ENCODE results near the gene INTU.
"Not testable (repeated sequence)": the region's sequence is repeated elsewhere in the genome, so short reads cannot be mapped to it uniquely, and the experiment has no call there.

INTU gene

DNA sequence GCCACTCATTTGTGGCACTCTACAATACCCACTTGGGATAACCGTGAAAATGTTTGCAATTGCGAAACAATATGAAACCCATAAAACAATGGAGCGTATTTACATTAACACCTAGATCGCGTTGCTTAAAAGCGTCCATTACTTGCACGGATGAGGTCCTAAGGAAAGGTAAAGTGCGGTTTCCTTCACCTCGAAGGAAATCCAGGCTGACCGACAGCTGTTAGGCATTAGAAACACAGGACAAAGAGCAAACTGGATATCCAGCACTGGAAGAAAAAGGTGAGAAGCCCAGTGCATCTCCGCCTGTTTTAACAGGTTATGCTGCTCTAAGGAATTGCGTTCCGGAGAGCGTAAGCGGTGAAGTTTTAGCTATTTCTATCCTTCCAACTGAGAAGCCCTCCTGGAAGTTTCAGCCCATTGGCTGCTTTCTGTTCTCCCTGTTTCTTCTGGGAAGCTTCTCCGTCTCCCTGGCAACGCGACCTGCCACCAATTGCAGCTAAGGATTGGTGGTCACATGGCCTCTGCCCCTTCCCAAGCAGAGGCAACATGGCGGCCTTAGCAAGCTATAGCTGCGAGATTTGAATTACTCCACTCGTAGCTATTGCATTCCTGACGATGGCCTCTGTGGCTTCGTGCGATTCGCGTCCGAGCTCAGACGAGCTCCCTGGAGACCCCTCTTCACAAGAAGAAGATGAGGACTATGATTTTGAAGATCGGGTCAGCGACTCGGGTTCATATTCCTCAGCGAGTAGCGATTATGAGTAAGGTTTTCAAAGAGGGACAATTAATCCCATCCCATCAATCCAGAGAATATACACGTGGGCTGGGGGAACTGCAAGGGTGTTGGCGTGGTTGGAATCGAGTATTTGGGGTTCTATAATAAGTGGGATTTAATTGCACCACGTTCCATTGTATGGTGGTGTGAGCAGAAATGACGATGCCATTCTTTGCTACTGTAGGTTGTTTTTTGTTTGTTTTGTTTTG, at the start of gene INTU:
TSS of gene INTU (plus strand) at position 538 of the 984 bp plus-strand sequence. CDS start at position 616, 78 bp downstream.
- peak in 1 of 2 donors; percentile 26 for DNase-seq (ENCODE audit: low read depth in 2 of 2)

DNA sequence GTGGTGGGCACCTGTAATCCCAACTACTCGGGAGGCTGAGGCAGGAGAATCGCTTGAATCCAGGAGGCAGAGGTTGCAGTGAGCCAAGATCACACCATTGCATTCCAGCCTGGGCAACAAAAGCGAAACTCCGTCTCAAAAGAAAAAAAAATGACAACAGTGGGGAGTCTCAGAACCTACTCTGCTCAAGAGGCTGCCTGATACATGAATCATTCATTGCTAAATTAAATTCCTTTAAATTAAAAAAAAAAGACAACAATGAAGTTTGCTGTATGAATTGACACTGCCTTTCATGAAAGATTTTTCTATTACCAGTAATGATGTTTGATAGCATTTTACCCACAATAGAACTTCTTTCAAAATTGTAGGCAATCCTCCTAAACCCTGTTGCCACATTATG, 46.3 kb upstream of the INTU start:
- not testable (repeated sequence) for DNase-seq (ENCODE audit: low read depth in 2 of 2)

DNA sequence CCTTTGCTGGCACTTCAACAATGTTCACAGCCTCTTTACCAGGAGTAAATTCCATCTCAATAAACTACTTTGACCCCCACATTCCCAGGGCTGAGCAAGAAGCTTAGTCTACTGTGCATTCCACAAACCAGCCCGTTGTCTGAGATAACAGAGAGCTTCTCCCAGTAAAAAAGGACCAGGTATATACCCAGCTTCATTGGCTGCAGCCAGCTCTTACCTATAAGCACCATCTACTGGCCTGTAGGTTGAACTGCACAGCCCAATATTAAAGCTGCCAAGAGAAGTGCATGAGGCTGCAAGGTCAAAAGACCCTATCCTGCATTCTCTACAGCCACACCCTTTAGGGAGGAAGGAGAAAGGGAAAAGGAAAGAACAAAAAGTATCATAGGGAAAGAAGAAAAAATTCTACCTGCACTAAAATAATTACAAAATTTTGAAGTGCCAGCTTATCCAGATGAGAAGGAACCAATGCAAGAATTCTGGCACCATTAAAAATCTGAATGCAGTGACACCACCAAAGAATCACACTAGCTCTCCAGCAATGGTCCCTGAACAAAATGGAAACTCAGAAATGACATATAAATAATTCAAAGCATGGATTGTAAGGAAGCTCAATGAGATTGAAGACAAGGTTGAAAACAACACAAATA, 45.7 kb upstream of the INTU start:
- no peak for DNase-seq (ENCODE audit: low read depth in 2 of 2)

DNA sequence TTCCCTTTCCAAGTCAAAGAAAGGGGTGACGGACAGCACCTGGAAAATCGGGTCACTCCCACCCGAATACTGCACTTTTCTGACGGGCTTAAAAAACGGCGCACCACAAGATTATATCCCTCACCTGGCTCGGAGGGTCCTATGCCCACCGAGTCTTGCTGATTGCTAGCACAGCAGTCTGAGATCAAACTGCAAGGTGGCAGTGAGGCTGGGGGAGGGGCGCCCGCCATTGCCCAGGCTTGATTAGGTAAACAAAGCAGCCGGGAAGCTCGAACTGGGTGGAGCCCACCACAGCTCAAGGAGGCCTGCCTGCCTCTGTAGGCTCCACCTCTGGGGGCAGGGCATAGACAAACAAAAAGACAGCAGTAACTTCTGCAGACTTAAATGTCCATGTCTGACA, 43.6 kb upstream of the INTU start:
- not testable (repeated sequence) for DNase-seq (ENCODE audit: low read depth in 2 of 2)

DNA sequence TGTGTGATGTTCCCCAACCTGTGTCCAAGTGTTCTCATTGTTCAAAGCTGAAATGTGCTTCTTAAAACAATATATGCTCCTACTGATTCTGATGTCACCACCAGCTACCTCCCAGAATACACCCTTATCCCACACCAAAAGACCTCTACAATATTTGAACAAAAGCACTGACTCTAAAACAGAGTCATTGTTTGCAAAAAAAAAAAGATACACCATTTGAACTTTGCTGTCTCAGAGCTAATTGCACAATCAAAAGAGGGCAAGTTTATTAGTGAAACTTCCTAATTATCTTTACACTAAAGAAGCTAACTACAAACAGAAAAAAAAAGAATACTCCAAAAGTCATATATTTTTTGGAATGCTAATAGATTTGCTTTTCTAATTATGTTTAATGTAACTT, 34.1 kb upstream of the INTU start:
- DNase-seq (ENCODE audit: low read depth in 2 of 2): no peak

DNA sequence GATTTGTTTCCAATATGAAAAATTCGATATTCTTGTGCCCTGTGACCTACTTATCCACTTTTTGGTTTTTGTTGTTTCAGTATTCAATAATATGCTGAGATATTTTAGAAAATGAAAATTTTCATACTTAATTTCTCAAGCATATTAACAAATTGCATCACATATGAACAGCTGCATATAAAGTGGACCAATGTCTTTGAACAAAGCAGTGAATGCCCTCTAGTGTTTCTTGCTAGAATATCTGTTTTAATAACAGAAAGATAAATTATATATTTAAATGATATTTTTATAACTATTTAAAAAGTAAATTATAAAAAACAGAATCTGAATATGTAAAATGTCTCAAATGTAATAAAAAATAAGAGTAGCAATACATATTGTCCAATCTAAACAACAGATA, 31.7 kb upstream of the INTU start:
- DNase-seq (ENCODE audit: low read depth in 2 of 2): no peak

DNA sequence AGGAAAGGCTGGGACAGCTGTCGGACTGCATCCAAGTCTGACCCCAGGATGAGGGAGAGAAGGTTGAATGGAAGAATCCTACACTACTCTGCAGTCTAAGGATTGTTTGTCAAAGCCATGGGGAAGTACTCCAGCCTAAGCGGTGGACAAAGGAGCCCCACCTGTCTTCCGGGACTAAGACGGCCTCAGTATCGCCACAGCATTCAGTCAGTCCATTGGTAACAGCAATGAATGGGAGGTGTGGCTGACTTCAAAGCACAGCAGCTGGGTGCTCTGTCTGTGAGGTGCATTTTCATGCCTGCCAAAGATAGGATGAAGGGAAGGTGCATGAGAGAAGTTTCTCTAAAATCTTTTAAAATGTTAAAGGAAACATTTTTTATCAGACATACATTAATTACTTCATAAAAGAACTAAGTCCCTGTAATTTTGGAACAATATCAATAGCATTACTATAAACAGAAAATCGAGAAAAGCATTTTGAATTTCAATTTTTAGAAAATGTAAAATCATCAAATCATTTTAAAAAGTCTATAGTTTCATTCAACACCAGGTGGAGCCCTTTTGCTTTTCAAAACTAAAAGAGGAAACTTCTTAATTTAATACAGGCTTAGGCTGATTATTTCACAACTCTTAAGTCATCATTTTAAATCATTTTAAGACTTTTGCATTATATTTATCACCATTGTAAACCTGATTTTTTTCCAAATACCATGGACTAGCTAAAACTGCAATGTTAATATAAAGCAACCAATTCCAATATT, 27.6 kb upstream of the INTU start:
- no peak for DNase-seq (ENCODE audit: low read depth in 2 of 2)

DNA sequence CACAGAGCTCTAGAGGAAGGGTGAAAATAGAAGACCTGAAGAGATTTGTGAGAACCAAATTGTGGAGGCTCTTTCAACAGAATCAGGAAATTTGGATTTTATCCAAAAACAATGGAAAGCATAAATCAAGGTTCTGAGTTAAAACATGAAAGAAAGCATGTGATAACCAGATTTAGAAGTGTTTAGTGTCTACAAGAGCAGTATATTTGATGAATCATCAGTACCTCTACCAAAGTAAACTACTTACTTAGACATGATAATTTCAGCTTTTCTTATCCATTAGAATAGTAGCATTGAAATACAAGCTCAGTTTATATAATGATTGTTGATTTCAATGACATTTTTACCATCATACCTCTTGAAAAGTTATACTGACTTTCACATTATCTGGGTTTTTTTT, 25.9 kb upstream of the INTU start:
- DNase-seq (ENCODE audit: low read depth in 2 of 2): no peak

DNA sequence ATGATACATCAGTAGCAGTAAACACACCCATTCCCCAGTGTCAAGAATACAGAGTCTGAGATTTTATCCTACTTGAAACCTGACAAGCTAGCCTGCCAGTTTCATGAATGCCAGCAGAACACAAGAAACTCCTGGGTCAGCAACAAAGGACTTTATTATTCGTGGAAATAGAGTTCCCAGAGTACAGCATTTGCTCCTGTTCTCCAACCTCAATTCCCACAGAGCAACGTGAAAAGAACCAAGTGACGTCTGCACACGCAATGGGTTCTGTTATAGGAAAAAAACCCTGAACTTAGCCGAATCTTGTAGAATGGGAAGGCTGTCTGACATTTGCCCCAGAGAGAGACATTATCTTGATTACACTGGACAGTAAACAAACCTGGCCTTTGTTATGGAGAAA, 23.3 kb upstream of the INTU start:
- no peak for DNase-seq (ENCODE audit: low read depth in 2 of 2)

DNA sequence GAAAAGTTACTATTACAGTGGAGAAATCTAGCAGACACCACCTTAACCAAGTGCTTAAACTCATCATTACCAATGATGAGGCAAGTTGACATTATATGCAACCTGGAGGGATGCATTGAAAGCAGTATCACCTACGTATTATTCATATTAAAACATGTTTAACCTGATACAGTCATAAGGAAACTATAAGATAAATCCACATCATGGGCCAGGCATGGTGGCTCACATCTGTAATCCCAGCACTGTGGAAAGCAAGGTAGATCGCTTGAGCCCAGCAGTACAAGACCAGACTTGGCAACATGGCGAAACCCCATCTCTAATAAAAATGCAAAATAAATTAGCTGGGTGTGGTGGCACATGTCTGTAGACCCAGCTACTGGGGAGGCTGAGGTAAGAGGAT, 22.3 kb upstream of the INTU start:
- no peak for DNase-seq (ENCODE audit: low read depth in 2 of 2)

DNA sequence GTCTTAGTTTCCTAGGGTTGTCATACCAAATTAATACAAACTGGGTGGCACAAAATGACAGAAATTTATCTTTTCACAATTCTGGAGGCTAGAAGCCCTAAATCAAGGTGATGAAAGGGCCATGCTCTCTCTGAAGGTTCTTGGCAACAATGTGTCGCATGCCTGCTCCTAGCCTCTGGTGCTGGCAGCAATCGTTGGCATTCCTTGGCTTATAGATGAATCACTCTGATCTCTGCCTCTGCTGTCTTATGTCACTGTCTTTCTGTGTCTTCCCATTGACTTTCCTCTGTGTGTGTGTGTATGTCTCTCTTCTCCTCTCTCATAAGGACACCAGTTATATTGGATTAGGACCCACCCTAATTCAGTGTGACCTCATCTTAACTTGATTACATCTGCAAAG, 15.9 kb upstream of the INTU start:
- DNase-seq (ENCODE audit: low read depth in 2 of 2): no peak

DNA sequence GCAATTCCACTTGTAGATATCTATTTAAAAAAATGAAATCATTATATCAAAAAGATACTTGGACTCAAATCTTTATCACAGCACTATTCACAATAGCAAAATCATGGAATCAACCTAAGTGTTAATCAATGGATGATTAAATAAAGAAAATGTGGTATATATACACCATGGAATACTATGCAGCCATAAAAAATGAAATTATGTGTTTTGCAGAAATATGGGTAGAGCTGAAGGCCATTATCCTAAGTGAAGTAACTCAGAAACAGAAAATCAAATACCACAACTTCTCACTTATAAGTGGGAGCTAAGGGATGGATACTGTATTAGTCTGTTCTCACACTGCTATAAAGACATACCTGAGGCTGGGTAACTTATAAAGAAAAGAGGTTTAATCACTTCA, 14.3 kb upstream of the INTU start:
- DNase-seq (ENCODE audit: low read depth in 2 of 2): no peak

DNA sequence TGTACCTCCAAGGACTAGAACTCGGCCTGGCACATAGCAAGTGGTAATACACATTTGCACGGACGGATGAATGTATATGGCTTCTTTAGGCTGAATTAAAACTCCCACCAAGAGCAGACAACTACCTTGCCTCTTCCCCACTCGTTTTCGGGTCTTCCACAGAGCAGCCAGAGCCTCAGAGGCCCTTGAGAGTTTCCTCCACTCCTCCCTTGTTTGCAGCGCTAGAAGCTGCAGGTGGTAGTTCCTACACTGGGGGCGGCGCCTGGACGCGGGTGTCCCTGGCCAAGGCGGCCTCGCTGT, 10.2 kb upstream of the INTU start:
- DNase-seq (ENCODE audit: low read depth in 2 of 2): no peak

DNA sequence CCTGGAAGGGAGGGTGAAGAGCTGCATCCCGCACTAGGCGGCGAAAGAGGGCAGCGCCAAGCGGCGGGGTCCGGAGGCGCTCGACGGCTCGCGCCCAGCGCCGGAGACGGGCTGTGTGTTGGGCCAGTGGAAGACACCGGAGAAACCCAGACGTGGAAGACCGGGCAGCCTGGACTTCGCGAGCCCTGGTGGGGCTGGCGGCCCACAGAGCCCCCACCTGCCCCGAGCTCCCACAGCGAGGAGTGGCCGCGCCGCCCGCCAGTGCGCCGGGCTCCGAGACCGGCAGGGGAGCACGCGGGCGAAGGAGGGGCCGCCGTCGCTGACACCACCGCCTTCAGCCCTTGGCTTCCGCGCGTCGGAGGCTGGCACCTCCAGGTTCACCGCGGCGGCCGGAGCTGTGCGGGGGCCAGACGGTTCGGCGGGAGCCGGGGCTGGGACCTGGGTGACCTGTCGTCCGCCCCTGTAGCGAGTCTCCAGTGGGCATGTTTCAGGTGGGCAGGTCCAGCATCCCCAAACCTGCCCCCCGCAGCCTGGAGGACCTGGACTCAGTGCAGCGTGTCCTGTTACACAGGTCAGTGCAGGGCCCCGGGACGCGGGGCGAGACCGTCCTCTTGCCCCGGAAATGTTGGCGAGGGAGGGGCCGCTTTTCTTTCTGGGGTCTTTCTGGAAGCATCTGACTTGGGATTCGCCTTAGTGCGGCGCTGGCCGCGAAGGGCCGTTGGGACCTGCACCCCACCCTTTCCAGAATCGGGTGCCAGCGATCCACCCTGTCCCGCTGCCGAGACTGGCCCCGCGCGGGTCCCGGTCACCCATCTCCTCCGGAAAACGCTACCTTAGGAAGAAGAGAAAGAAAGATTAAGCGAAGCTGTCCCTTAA, 9.6 kb upstream of the INTU start:
- DNase-seq (ENCODE audit: low read depth in 2 of 2): no peak

DNA sequence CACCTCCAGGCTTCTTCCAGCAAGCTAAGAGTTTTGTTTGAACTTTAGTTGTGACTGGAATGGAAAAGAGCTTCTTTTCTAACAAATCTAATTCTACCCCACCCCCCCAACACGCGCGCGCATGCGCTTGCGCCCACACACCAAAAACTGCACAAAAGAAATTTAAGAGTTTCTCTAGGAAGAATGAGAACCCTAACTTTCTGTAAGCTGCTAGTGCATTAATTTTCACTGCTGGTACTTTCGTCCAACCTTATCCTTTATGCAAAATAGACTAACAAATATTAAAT, 9.0 kb upstream of the INTU start:
- DNase-seq (ENCODE audit: low read depth in 2 of 2): no peak

DNA sequence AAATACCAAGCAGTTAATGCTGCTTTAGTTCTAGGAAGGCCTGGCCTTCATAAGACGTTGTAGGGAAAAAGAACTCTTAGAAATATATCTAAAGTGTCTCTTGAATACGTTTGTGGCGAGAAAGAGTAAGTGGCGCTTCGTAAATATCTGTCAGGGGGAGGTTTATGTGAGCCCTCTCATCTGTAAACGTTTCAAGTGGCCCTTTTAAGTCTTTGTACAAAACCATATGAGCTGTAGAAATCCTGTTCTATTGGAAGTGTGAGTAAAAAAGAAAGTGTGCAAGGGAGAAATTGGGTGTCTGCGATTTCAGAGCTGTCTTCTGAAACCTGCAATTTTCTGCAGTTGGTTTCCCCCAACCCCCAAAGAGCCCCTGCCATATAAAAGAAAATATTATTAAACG, 8.6 kb upstream of the INTU start:
- no peak for DNase-seq (ENCODE audit: low read depth in 2 of 2)

DNA sequence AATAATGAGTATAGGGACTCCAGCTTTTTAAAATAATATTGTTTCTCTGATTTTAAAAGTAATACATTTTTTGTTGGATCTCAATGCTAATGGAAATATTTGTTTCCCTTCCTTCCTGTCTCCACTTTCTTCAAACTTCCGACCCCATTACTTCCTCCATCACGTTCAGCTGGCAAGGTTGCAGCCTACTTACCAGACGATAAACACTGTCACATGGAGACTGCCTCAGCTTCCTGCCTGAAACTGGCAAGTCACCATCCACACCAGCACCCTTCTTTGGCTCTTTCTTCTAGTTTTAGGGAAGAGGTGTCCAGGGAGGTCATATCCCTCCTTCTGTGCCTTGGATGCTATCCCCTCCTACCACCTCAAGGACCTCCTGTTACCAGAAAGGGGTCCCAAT, 3.4 kb upstream of the INTU start:
- DNase-seq (ENCODE audit: low read depth in 2 of 2): no peak

DNA sequence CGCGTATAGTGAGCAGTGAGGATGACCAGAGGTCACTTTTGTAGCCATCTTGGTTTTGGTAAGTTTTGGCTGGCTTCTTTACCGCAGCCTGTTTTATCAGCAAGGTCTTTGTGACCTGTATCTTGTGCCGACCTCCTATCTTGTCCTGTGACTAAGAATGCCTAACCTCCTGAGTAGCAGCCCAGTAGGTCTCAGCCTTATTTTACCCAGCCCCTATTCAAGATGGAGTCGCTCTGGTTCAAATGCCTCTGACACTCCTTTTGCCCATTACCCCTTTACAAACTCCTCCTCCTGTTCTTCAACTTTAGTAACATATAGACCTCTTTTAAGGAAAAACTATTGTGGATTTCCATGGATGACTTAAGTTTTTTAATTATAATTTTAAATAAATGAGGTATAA, 2.6 kb upstream of the INTU start:
- DNase-seq (ENCODE audit: low read depth in 2 of 2): no peak

DNA sequence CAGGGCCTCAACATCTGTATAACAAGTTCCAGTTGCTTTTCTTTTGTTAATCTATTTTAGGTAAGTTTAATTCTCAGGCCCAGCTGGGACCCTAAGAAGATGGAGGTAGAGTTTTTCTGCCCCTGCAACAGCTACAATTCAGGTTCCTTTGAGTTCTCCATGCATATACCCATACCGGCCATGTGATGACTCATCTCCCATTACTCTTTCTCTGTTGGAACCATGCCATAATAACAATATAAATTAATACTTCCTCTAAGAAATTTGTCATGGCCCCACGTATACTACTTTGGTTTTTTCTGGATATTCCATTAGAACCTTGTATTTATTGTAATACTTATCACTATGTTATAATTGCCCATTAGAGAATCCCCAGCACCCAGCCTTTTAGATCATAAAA, 1.3 kb upstream of the INTU start:
- no peak for DNase-seq (ENCODE audit: low read depth in 2 of 2)

DNA sequence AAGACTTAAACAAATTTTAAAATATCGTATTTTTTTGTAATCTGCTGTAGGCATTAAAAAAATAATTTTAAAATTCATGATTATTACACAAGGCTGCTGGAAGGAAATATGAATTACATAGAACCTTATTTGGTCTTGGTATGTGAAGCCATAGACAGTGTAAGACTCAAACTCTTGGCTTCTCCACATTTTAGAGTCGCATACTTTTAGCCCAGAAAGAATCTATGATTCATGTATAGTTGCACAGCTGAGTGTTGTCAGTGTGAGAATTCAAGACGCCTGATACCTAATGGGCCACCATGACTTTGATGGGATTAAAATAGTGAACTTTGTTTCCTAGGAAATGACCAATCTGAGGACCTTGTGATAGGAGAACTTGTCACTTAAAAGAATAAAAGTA, 1.4 kb downstream of the INTU start:
- DNase-seq (ENCODE audit: low read depth in 2 of 2): no peak

DNA sequence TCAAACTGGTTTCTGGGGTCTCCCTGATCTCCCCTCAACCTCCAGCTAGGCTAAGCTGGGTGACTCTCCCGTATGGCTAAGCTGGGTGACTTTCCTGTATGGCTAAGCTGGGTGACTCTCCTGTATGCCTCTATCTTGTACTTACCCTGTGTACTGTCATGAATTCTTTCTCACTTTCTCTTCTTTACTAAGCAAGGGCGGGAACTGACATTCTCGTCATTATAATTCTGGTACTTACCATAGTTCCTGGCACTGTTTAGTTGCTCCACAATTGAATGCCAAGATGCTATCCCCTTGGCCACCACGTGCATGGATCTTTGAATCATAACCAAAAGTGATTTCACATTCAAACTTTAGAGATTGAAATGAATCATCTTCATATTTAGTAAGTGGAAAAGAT, 8.8 kb downstream of the INTU start:
- no peak for DNase-seq (ENCODE audit: low read depth in 2 of 2)

DNA sequence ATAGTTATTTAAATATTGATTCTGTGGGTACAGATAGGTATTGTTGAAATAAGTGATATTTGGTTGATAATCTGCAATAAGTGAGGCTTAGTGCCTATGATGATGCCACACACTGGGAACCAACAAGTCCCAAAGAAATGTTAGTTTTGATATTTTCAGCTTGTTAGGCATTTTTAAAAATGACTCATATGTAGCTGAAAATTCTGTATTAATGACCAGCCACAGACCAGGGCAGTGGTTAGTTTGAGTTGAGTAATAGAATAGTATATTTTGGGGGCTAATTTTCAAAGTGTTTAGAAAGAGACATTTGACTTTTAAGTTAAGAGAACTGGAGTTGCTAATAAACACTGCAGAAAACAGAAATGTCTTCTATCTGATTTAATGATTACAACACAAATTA, 9.4 kb downstream of the INTU start:
- DNase-seq (ENCODE audit: low read depth in 2 of 2): no peak

Data from stimulated activated CD8-positive, alpha-beta memory T cell treated with anti-CD3 and anti-CD28 coated beads, Interleukin-2, amount 100 ng/mL, for 48 hours (primary cell).